HS-27A (cell line): ENCODE data around the gene JPH2.
"Not testable (repeated sequence)": the region's sequence is repeated elsewhere in the genome, so short reads cannot be mapped to it uniquely, and the experiment has no call there.

Source experiments
- DNase-seq: peaks from one replicate; pipeline ENCODE4 v3.0.0-alpha.2; 2012; ENCODE audit warnings: low read depth, missing footprints

Gene JPH2

GRCh38 chr20:44187054-44187771 lies at the start of gene JPH2:
Gene JPH2, minus strand, starts transcription at chr20:44187188. Its CDS starts 483 bp downstream, at chr20:44186705.
- peak; percentile 69 for DNase-seq

GRCh38 chr20:44235702-44236101 lies 48.7 kb upstream of the JPH2 start:
- no peak for DNase-seq

- DNase-seq: no peak
Observed at GRCh38 chr20:44234566-44235317, 47.8 kb upstream of the JPH2 start.

GRCh38 chr20:44233436-44234016 lies 46.5 kb upstream of the JPH2 start:
- no peak for DNase-seq

- not testable (repeated sequence) for DNase-seq
Observed at GRCh38 chr20:44232469-44232856, 45.5 kb upstream of the JPH2 start.

- no peak for DNase-seq
Observed at GRCh38 chr20:44231713-44232468, 44.9 kb upstream of the JPH2 start.

- no peak for DNase-seq
Observed at GRCh38 chr20:44231193-44231592, 44.2 kb upstream of the JPH2 start.

GRCh38 chr20:44228465-44229258 lies 41.7 kb upstream of the JPH2 start:
- DNase-seq: no peak

GRCh38 chr20:44224637-44225036 lies 37.6 kb upstream of the JPH2 start:
- no peak for DNase-seq

GRCh38 chr20:44223721-44224120 lies 36.7 kb upstream of the JPH2 start:
- DNase-seq: no peak

- DNase-seq: no peak
Observed at GRCh38 chr20:44222633-44223368, 35.8 kb upstream of the JPH2 start.

GRCh38 chr20:44222027-44222426 lies 35.0 kb upstream of the JPH2 start:
- DNase-seq: no peak

- no peak for DNase-seq
Observed at GRCh38 chr20:44221368-44221954, 34.5 kb upstream of the JPH2 start.

GRCh38 chr20:44219791-44220190 lies 32.8 kb upstream of the JPH2 start:
- DNase-seq: no peak

- DNase-seq: no peak
Observed at GRCh38 chr20:44219170-44219730, 32.3 kb upstream of the JPH2 start.

GRCh38 chr20:44218446-44218845 lies 31.5 kb upstream of the JPH2 start:
- no peak for DNase-seq

- no peak for DNase-seq
Observed at GRCh38 chr20:44217342-44218092, 30.5 kb upstream of the JPH2 start.

GRCh38 chr20:44215125-44215524 lies 28.1 kb upstream of the JPH2 start:
- no peak for DNase-seq

GRCh38 chr20:44212792-44213191 lies 25.8 kb upstream of the JPH2 start:
- DNase-seq: no peak
